Left ventricle myocardium inferior (tissue), 1 donor: Measurements from ENCODE around the gene CCDC174. TPM values are rescaled to one million over a fixed set of nuclear protein-coding genes. Genes with fewer than 3 reads are reported as not detected.

Source experiments
- DNase-seq: peaks from one replicate; pipeline ENCODE4 v3.0.0-alpha.2; 2020
- H3K27ac ChIP-seq: fragments of 200-600 bp; replicated peaks from 2 replicates; pipeline ENCODE4 v1.8.0; 2021
- H3K27me3 ChIP-seq: fragments of 200-600 bp; 2 replicates; pipeline ENCODE4 v1.8.0; 2021; ENCODE audit warnings: low read depth
- H3K36me3 ChIP-seq: fragments of 200-600 bp; 2 replicates; pipeline ENCODE4 v1.8.0; 2021
- H3K4me1 ChIP-seq: fragments of 200-600 bp; 2 replicates; pipeline ENCODE4 v1.8.0; 2021
- H3K4me3 ChIP-seq: fragments of 200-600 bp; 2 replicates; pipeline ENCODE4 v1.8.0; 2021; ENCODE audit warnings: mild to moderate bottlenecking, moderate library complexity
- H3K9me3 ChIP-seq: fragments of 200-600 bp; replicated peaks from 2 replicates; pipeline ENCODE4 v1.8.0; 2021
- intact Hi-C: fragments of 100-400 bp; cut with micrococcal nuclease; formaldehyde crosslinking; loops from one replicate; pipeline ENCODE4 v1.11.0; 2022
- total RNA-seq: library from RNA; stranded (reverse); fragmentation: NEBNext Ultra II Directional; extraction: Animal tissue kit (Norgen Biotek cat#: 25700); gene quantifications from one replicate; pipeline ENCODE4 v1.2.1, GENCODE V29; 2021
- TF ChIP-seq, protein P1 (sequence below): fragments of 200-600 bp; IDR thresholded peaks from 2 replicates; pipeline ENCODE4 v1.8.0; 2021; ENCODE audit warnings: antibody characterized with exemption, mild to moderate bottlenecking, borderline replicate concordance
- donor health status: DM: no; HTN: yes; CAD: no; lungs with severe emphysema.

CCDC174 gene
- total RNA-seq, 1 donor from 2014 or later: 11.9 TPM

DNA sequence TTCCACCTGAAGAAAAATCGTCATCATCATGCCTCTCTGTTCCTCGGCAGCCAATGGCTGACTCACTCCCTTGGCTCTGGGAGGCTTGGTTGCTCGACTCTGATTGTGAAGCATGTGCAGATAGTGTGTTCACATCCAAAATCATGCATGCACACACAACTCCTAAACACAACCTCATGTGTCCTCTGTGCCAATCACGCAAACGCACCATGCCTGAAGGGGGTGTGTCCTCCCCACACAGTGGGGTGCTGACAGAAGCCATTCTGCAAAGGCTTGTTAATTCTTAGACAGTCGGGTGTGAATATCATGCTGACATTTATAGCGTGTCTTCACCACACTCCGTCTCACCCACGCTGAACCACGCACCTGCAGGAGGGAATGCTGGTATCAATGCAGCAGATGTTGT lies 11.4 kb upstream of the CCDC174 start:
- H3K9me3 ChIP-seq: no peaks in the 10 kb centered on the region
- no peak for DNase-seq
- TF ChIP-seq, protein P1, sequence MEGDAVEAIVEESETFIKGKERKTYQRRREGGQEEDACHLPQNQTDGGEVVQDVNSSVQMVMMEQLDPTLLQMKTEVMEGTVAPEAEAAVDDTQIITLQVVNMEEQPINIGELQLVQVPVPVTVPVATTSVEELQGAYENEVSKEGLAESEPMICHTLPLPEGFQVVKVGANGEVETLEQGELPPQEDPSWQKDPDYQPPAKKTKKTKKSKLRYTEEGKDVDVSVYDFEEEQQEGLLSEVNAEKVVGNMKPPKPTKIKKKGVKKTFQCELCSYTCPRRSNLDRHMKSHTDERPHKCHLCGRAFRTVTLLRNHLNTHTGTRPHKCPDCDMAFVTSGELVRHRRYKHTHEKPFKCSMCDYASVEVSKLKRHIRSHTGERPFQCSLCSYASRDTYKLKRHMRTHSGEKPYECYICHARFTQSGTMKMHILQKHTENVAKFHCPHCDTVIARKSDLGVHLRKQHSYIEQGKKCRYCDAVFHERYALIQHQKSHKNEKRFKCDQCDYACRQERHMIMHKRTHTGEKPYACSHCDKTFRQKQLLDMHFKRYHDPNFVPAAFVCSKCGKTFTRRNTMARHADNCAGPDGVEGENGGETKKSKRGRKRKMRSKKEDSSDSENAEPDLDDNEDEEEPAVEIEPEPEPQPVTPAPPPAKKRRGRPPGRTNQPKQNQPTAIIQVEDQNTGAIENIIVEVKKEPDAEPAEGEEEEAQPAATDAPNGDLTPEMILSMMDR: no peak
- no peaks in the 10 kb centered on the region for H3K36me3 ChIP-seq
- H3K4me3 ChIP-seq: no peak overlapping the region
- peaks cover 82% of the 10 kb centered on the region for H3K27me3 ChIP-seq
- no peaks in the 10 kb centered on the region for H3K4me1 ChIP-seq
- H3K27ac ChIP-seq: no peak overlapping the region
- intact Hi-C loops: no loop called here

GRCh38 chr3:14640734-14641133 lies 10.8 kb upstream of the CCDC174 start:
- peaks cover 77% of the 10 kb centered on the region for H3K27me3 ChIP-seq

GRCh38 chr3:14641346-14641745 lies 10.2 kb upstream of the CCDC174 start:
- intact Hi-C loops: no loop called here
- H3K36me3 ChIP-seq: no peaks in the 10 kb centered on the region
- no peak for DNase-seq
- H3K27me3 ChIP-seq: peaks cover 71% of the 10 kb centered on the region
- no peak overlapping the region for H3K27ac ChIP-seq
- TF ChIP-seq, protein P1: no peak
- no peak overlapping the region for H3K4me3 ChIP-seq
- H3K9me3 ChIP-seq: no peaks in the 10 kb centered on the region
- H3K4me1 ChIP-seq: no peaks in the 10 kb centered on the region

More at GRCh38 chr3:14640734-14641133, 10.8 kb upstream of the CCDC174 start:
- DNase-seq: no peak
- Histone ChIP-seq H3K27ac (no peak overlapping the region), H3K36me3 (no peaks in the 10 kb centered on the region), H3K4me1 (no peaks in the 10 kb centered on the region), H3K9me3 (no peaks in the 10 kb centered on the region), H3K4me3 (no peak overlapping the region)
- TF ChIP-seq, protein P1: no peak
- intact Hi-C loops: no loop called here

DNA sequence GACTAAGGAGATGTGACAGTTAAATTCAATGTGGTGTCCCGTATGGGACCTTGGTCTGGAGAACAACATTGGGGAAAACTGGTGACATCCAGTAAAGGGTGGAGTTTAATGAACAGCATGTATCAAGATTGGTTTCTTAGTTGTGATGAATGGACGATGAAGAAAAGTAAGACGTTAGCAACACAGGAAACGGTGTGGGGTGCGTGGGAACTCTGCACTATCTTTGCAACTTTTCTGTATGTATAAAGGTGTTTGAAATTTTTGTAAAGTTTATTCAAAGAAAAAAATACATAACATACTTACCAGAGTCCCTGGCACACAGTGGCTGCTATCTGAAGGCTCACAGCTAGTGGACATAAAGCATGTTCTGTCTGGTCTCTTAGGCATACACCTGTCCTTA lies 6.1 kb upstream of the CCDC174 start:
- H3K36me3 ChIP-seq: no peaks in the 10 kb centered on the region
- H3K9me3 ChIP-seq: no peaks in the 10 kb centered on the region
- intact Hi-C loops: no loop called here
- TF ChIP-seq, protein P1: no peak
- H3K27ac ChIP-seq: no peak overlapping the region
- H3K27me3 ChIP-seq: peaks cover 30% of the 10 kb centered on the region
- H3K4me3 ChIP-seq: no peak overlapping the region
- DNase-seq: no peak
- H3K4me1 ChIP-seq: peaks cover 28% of the 10 kb centered on the region

GRCh38 chr3:14646131-14646573 lies 5.4 kb upstream of the CCDC174 start:
- TF ChIP-seq, protein P1: no peak
- peaks cover 35% of the 10 kb centered on the region for H3K4me1 ChIP-seq
- no peaks in the 10 kb centered on the region for H3K36me3 ChIP-seq
- no peak overlapping the region for H3K27ac ChIP-seq
- peaks cover 23% of the 10 kb centered on the region for H3K27me3 ChIP-seq
- intact Hi-C loops: no loop called here
- H3K4me3 ChIP-seq: no peak overlapping the region
- no peaks in the 10 kb centered on the region for H3K9me3 ChIP-seq
- no peak for DNase-seq
